ENCODE measurements around the gene GRAMD4. TPM values are rescaled to one million over a fixed set of nuclear protein-coding genes. Genes with fewer than 3 reads are reported as not detected.

GRAMD4 gene
- total RNA-seq, 1 experiment from 2014 or later: 19.8 TPM

GRCh38 chr22:46690146-46690545 is 70.0 kb downstream of the GRAMD4 start:
- Histone ChIP-seq H4K91ac (ENCODE audit: insufficient read length, low read depth, low read length) (no peak overlapping the region), H3T11ph (ENCODE audit: low read length) (no peak overlapping the region), H3K27ac (ENCODE audit: insufficient read length, low read depth, low read length) (no peak overlapping the region), H3K9me3 (ENCODE audit: control insufficient read depth, low read depth, low read length) (no peaks in the 10 kb centered on the region), H2AFZ (ENCODE audit: low read length) (no peak overlapping the region), H3K79me1 (ENCODE audit: insufficient read depth, low read depth, low read length, poor library complexity, severe bottlenecking) (no peaks in the 10 kb centered on the region), H3K9ac (ENCODE audit: extremely low read depth, insufficient read length, low read length) (no peak overlapping the region), H2BK120ac (ENCODE audit: low read depth, low read length, poor library complexity, severe bottlenecking) (no peak overlapping the region), H3K18ac (ENCODE audit: insufficient read length, low read depth, low read length) (no peak overlapping the region), H4K20me1 (ENCODE audit: control insufficient read depth, insufficient read depth, insufficient read length) (no peaks in the 10 kb centered on the region), H4K8ac (replicated peaks; ENCODE audit: insufficient read length, low read depth, low read length) (no peak overlapping the region), H2BK15ac (ENCODE audit: low read depth, low read length) (no peak overlapping the region), H2AK5ac (ENCODE audit: insufficient read length, low read length) (no peak overlapping the region), H3K4ac (ENCODE audit: low read depth, low read length) (no peak overlapping the region), H3K56ac (ENCODE audit: insufficient read length, low read depth, low read length) (no peak overlapping the region), H3K4me1 (ENCODE audit: insufficient read depth, low read length) (no peaks in the 10 kb centered on the region), H3K4me2 (ENCODE audit: insufficient read depth, insufficient read length, low read length) (no peak overlapping the region), H3K27me3 (ENCODE audit: insufficient read depth, low read length) (no peaks in the 10 kb centered on the region), H3K23ac (ENCODE audit: insufficient read length, low read depth, low read length) (no peak overlapping the region), H2BK12ac (ENCODE audit: insufficient read length, low read depth, low read length) (no peak overlapping the region), H3K23me2 (ENCODE audit: insufficient read length, low read depth, low read length, poor library complexity, severe bottlenecking) (no peaks in the 10 kb centered on the region), H2BK20ac (ENCODE audit: low read depth, low read length, poor library complexity, severe bottlenecking) (no peak overlapping the region), H3K79me2 (ENCODE audit: insufficient read depth, low read length) (no peaks in the 10 kb centered on the region), H4K5ac (ENCODE audit: insufficient read length, low read depth, low read length) (no peak overlapping the region), H2BK5ac (ENCODE audit: insufficient read length, low read length) (no peak overlapping the region), H3K14ac (ENCODE audit: insufficient read depth, low read length) (no peak overlapping the region)
- H3K4me3 Mint-ChIP-seq: no peak overlapping the region
- H3K27me3 Mint-ChIP-seq (ENCODE audit: low read depth): no peaks in the 10 kb centered on the region
- H3K4me1 Mint-ChIP-seq: peaks cover 0 to 3% of the 10 kb centered on the region in 2 experiments; a peak in 2 of 4 replicates
- H3K9me3 Mint-ChIP-seq: no peaks in the 10 kb centered on the region
- no peak overlapping the region for H3K27ac Mint-ChIP-seq
- H3K36me3 Mint-ChIP-seq (ENCODE audit: insufficient read depth in 1 of 3, low read depth in 3 of 3): peaks cover 13 to 62% (median 52%) of the 10 kb centered on the region in 3 experiments; a peak in 6 of 7 replicates
- WGBS (ENCODE audit: extremely low coverage, insufficient read length, low lambda C conversion rate): no CpG with 5 or more reads among the region's 20 CpGs
- DNase-seq: no peak
- TF ChIP-seq CTCF (conservative IDR thresholded peaks at IDR 0.05): no peak

Data from H9 (cell line).